Activated CD8-positive, alpha-beta T cell treated with anti-CD3 and anti-CD28 coated beads for 36 hours (primary cell): Measurements from ENCODE around the gene CHSY3. TPM values are rescaled to one million over a fixed set of nuclear protein-coding genes. Genes with fewer than 3 reads are reported as not detected.

ENCODE experiments used
- ATAC-seq: fragments of 200-7000 bp; cut with Tn5 transposase; one replicate; pipeline ENCODE4 v1.10.0; 2021; ENCODE audit warnings: mild to moderate bottlenecking, moderate library complexity
- CTCF ChIA-PET: fragments of 350-600 bp; sonication (Branson Sonifier 250); formaldehyde crosslinking; loops from one replicate; lab custom pipeline; 2021; ENCODE audit warnings: antibody characterized with exemption; lab: Charles Lee
- POLR2A ChIA-PET: fragments of 350-600 bp; sonication (Branson Sonifier 250); formaldehyde crosslinking; loops from one replicate; lab custom pipeline; 2021; ENCODE audit warnings: antibody characterized with exemption; lab: Charles Lee
- DNase-seq: peaks from one replicate; pipeline ENCODE4 v3.0.0-alpha.2; 2020
- H3K27ac Mint-ChIP-seq: one replicate; pipeline ENCODE4 v1.8.0; 2021; ENCODE audit warnings: mild to moderate bottlenecking, mixed read lengths
- H3K27me3 Mint-ChIP-seq: one replicate; pipeline ENCODE4 v1.8.0; 2021; ENCODE audit warnings: mixed read lengths
- H3K36me3 Mint-ChIP-seq: one replicate; pipeline ENCODE4 v1.8.0; 2021; ENCODE audit warnings: low read depth, mixed read lengths
- H3K4me1 Mint-ChIP-seq: one replicate; pipeline ENCODE4 v1.8.0; 2021; ENCODE audit warnings: low read depth, mixed read lengths
- H3K4me3 Mint-ChIP-seq: one replicate; pipeline ENCODE4 v1.8.0; 2021; ENCODE audit warnings: mild to moderate bottlenecking, moderate library complexity, mixed read lengths
- H3K9me3 Mint-ChIP-seq: one replicate; pipeline ENCODE4 v1.8.0; 2021; ENCODE audit warnings: mixed read lengths
- intact Hi-C: fragments of 100-400 bp; cut with micrococcal nuclease; formaldehyde crosslinking; loops from one replicate; pipeline ENCODE4 v1.10.0; 2022
- total RNA-seq, 2 experiments: library from RNA; stranded (reverse); gene quantifications; one replicate each; pipeline ENCODE4 v1.2.3, GENCODE V29; 2021
- TF ChIP-seq, protein P1 (sequence below): fragments of 200-600 bp; IDR thresholded peaks from one replicate; pipeline ENCODE4 v1.8.0; 2022; ENCODE audit warnings: antibody characterized with exemption, mild to moderate bottlenecking

The CHSY3 gene
- total RNA-seq, 2 experiments from 2014 or later, result not detected

DNA sequence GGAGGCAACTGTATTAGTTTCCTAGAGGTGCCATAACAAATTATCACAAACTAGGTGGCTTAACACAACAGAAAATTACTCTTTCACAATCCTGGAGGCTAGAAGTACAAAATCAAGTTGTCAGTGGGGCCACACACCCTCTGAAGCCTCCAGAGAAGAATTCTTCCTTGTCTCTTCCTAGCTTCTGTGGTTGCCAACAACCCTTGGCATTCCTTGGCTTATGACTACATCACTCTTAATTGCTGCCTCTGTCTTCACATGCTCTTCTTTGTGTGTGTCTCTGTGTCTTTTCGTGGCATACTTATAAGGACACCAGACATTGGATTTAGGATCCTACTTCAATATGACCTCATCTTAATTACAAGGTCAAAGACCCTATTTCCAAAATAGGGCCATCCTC, 327.5 kb downstream of the CHSY3 start:
- ChIA-PET POLR2A (no interaction called here), CTCF (no interaction called here)
- ATAC-seq, result no peak
- DNase-seq, result no peak
- H3K9me3 Mint-ChIP-seq, result peaks cover 3% of the 10 kb centered on the region
- H3K4me3 Mint-ChIP-seq, result no peak overlapping the region
- intact Hi-C loops, result no loop called here
- TF ChIP-seq, protein P1, sequence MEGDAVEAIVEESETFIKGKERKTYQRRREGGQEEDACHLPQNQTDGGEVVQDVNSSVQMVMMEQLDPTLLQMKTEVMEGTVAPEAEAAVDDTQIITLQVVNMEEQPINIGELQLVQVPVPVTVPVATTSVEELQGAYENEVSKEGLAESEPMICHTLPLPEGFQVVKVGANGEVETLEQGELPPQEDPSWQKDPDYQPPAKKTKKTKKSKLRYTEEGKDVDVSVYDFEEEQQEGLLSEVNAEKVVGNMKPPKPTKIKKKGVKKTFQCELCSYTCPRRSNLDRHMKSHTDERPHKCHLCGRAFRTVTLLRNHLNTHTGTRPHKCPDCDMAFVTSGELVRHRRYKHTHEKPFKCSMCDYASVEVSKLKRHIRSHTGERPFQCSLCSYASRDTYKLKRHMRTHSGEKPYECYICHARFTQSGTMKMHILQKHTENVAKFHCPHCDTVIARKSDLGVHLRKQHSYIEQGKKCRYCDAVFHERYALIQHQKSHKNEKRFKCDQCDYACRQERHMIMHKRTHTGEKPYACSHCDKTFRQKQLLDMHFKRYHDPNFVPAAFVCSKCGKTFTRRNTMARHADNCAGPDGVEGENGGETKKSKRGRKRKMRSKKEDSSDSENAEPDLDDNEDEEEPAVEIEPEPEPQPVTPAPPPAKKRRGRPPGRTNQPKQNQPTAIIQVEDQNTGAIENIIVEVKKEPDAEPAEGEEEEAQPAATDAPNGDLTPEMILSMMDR, result no peak
- H3K27me3 Mint-ChIP-seq, result no peaks in the 10 kb centered on the region
- H3K36me3 Mint-ChIP-seq, result no peaks in the 10 kb centered on the region
- no peak overlapping the region for H3K27ac Mint-ChIP-seq
- H3K4me1 Mint-ChIP-seq, result no peaks in the 10 kb centered on the region

DNA sequence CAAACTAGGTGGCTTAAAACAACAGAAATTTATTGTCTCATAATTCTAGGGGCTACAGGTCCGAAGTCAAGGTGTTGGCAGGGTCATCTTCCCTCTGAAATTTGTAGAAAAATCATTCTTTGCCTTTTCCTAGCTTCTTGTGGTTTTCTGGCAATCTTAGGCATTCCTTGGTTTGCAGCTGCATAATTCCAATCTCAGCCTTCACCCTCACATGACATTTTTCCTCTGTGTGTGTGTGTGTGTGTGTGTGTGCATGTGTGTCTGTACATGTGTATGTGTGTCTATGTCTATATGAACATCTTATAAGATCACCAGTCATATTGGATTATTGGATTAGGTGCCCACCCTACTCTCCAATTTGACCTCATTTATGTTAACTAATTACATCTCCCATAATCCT, 330.6 kb downstream of the CHSY3 start:
- Mint-ChIP-seq H3K27ac (no peak overlapping the region), H3K4me3 (no peak overlapping the region), H3K36me3 (no peaks in the 10 kb centered on the region), H3K9me3 (peaks cover 2% of the 10 kb centered on the region), H3K4me1 (no peaks in the 10 kb centered on the region), H3K27me3 (no peaks in the 10 kb centered on the region)
- ChIA-PET CTCF (no interaction called here), POLR2A (no interaction called here)
- intact Hi-C loops, result no loop called here
- TF ChIP-seq, protein P1, result no peak
- ATAC-seq (no peak), DNase-seq (no peak)

Other genes starting within 250 kb of the CHSY3 start
- gene MINAR2, start 156.4 kb upstream of the CHSY3 start, total RNA-seq, result not detected